Ishikawa (cell line): ENCODE measurements around the gene OR2J1.

Experiments
- CEBPB ChIP-seq: IDR thresholded peaks from 2 replicates; pipeline ENCODE4 v1.6.1; 2012
- CREB1 ChIP-seq: IDR thresholded peaks from 2 replicates; pipeline ENCODE4 v1.6.1; 2012; ENCODE audit warnings: low read depth
- EGR1 ChIP-seq: IDR thresholded peaks from 2 replicates; pipeline ENCODE4 v1.6.1; 2012
- EP300 ChIP-seq: IDR thresholded peaks from 2 replicates; pipeline ENCODE4 v1.6.1; 2012; ENCODE audit warnings: borderline replicate concordance
- FOXM1 ChIP-seq: IDR thresholded peaks from 2 replicates; pipeline ENCODE4 v1.6.1; 2012; ENCODE audit warnings: low read depth, borderline replicate concordance
- MAX ChIP-seq: IDR thresholded peaks from 2 replicates; pipeline ENCODE4 v1.6.1; 2012
- NFIC ChIP-seq: IDR thresholded peaks from 2 replicates; pipeline ENCODE4 v1.6.1; 2012
- RAD21 ChIP-seq: IDR thresholded peaks from 2 replicates; pipeline ENCODE4 v1.6.1; 2012; ENCODE audit warnings: low read depth
- REST ChIP-seq: IDR thresholded peaks from 2 replicates; pipeline ENCODE4 v1.6.1; 2012; ENCODE audit warnings: low read depth, mild to moderate bottlenecking
- TAF1 ChIP-seq: IDR thresholded peaks from 2 replicates; pipeline ENCODE4 v1.6.1; 2012; ENCODE audit warnings: low read depth, mild to moderate bottlenecking
- TCF12 ChIP-seq: IDR thresholded peaks from 2 replicates; pipeline ENCODE4 v1.6.1; 2012; ENCODE audit warnings: low read depth
- TEAD4 ChIP-seq: IDR thresholded peaks from 2 replicates; pipeline ENCODE4 v1.6.1; 2012
- USF1 ChIP-seq: IDR thresholded peaks from 2 replicates; pipeline ENCODE4 v1.6.1; 2012
- YY1 ChIP-seq: IDR thresholded peaks from 2 replicates; pipeline ENCODE4 v1.6.1; 2012; ENCODE audit warnings: low read depth
- ZBTB7A ChIP-seq: IDR thresholded peaks from 2 replicates; pipeline ENCODE4 v1.6.1; 2012; ENCODE audit warnings: low read depth

Gene OR2J1

DNA sequence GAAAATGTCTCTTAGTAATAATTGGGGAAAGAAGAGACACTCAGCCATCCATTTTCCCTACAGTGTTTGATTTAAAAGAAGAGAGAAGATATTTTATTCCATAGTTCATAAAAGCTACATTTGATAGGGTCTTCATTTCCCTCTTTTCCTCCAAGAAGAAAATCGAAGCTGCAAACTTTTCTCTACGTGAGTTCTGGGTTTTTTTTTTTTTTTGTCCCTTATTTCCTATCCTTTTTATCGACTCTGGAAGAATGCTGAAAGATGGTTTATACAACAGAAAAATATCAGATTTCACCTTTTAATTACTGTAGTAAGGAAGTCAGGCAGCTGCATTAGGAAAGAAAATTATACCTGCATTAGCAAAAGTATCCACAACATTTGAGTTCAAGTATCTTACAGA lies at the start of gene OR2J1:
OR2J1 (plus strand) TSS at position 301 of the 400 bp plus-strand sequence. CDS start 1,453 bp downstream, outside the sequence.
- TF ChIP-seq REST (no peak), CREB1 (no peak), ZBTB7A (no peak), FOXM1 (no peak), EGR1 (no peak), TAF1 (no peak), EP300 (no peak), CEBPB (no peak), RAD21 (no peak), TCF12 (no peak), YY1 (no peak), MAX (no peak)

- no peak for TF ChIP-seq CEBPB
- no peak for TF ChIP-seq CREB1
- no peak for TF ChIP-seq USF1
- no peak for TF ChIP-seq ZBTB7A
- TF ChIP-seq EGR1 = no peak
- TF ChIP-seq REST = no peak
- TF ChIP-seq EP300 = no peak
- TF ChIP-seq NFIC = no peak
- no peak for TF ChIP-seq FOXM1
- TF ChIP-seq YY1 = no peak
- TF ChIP-seq TCF12 = no peak
Observed at GRCh38 chr6:29051680-29052079, 47.6 kb upstream of the OR2J1 start.

DNA sequence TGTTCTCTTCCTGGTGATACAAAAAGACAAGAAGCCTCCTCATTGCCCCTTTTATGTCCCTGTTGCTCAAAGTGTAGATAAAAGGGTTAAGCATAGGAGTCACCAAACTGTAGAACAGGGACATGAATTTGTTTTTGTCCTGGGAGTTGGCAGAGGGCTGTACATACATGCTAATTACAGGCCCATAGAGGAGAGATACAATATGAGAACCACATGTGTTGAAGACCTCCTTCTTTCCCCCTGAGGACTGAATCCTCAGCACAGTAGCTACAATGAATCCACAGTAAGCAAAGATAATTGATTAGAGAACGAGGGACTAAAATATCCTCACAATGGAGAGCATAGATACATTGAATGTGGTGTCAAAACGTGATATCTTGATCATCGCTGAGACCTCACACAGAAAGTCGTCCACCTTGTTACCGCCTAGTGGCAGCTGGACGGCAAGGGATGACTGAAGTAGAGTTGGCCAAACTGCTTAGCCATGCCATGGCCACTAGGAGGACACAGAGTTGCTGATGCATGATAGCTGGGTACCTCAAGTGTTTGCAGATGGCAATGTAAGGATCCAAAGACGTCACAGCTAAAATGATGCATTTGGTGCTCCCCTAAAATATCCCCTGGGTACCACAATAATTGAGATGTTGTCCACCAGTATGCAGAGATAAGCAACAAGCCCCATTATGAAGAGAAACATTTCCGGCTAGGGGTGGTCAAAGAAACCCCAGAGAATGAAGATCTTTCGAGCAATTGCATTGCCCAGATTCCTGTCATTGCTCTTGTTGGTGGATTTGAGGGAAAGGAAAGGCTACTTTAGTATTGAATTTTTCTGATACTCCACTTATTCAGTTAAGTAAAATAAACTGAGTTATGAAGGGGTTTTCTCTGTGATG lies 27.2 kb upstream of the OR2J1 start:
- TF ChIP-seq RAD21 (peak; percentile 48), CREB1 (no peak)

DNA sequence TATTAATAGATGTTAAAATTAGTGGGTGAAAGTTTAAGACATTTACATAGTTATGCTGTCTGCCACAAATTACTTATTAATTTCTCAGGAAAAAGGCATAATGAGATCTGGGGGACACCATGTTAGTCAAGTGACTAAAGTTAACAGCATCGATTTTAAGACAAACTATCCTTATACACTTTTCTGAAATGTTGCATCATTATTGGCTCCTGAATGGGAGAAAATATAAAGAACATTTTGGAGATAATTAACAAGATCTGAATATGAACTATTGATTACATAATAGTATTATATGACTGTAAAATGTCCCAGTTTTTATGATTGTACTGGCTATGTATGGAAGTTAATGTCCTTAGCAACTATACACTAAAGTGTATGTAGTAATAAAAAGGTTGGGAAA lies 20.1 kb upstream of the OR2J1 start:
- TF ChIP-seq CREB1 (no peak), FOXM1 (no peak), TAF1 (no peak), NFIC (no peak), YY1 (no peak), ZBTB7A (no peak), USF1 (no peak), TEAD4 (no peak), EP300 (no peak), TCF12 (no peak), MAX (no peak), RAD21 (no peak), REST (no peak), CEBPB (no peak), EGR1 (no peak)

- no peak for TF ChIP-seq MAX
- TF ChIP-seq TCF12 = no peak
- no peak for TF ChIP-seq EP300
- no peak for TF ChIP-seq RAD21
- TF ChIP-seq NFIC = no peak
- TF ChIP-seq CREB1 = no peak
- no peak for TF ChIP-seq FOXM1
- TF ChIP-seq EGR1 = no peak
- no peak for TF ChIP-seq CEBPB
- no peak for TF ChIP-seq ZBTB7A
- TF ChIP-seq USF1 = no peak
- no peak for TF ChIP-seq REST
Observed at GRCh38 chr6:29081312-29081711, 18.0 kb upstream of the OR2J1 start.
